ENCODE measurements around the gene PCDHGA8. TPM values are rescaled to one million over a fixed set of nuclear protein-coding genes. Genes with fewer than 3 reads are reported as not detected.
A peak's percentile ranks its signal among the peaks of the same experiment; 100 is the strongest.
"Not testable (repeated sequence)": the region's sequence is repeated elsewhere in the genome, so short reads cannot be mapped to it uniquely, and the experiment has no call there.

PCDHGA8 gene
- total RNA-seq, 1 donor from 2014 or later = 8.5 TPM

DNA sequence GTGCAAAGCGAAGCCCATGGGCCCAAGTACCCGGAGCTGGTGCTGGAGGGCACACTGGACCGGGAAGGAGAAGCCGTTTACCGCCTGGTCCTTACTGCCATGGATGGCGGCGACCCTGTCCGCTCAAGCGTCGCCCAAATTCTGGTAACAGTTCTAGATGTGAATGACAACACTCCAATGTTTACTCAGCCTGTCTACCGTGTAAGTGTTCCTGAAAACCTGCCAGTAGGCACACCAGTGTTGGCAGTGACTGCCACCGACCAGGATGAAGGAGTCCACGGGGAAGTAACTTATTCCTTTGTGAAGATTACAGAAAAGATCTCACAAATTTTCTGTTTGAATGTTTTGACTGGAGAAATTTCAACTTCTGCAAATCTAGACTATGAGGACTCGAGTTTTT is 17.8 kb upstream of the PCDHGA8 start:
- Histone ChIP-seq H3K36me3 (peaks cover 43% of the 10 kb centered on the region), H3K27me3 (ENCODE audit: low read depth) (no peaks in the 10 kb centered on the region), H3K4me1 (peaks cover 50% of the 10 kb centered on the region), H3K9me3 (replicated peaks) (peaks cover 98% of the 10 kb centered on the region), H3K27ac (replicated peaks) (no peak overlapping the region), H3K4me3 (peak overlapping the region; percentile 52)
- TF ChIP-seq, protein P1, sequence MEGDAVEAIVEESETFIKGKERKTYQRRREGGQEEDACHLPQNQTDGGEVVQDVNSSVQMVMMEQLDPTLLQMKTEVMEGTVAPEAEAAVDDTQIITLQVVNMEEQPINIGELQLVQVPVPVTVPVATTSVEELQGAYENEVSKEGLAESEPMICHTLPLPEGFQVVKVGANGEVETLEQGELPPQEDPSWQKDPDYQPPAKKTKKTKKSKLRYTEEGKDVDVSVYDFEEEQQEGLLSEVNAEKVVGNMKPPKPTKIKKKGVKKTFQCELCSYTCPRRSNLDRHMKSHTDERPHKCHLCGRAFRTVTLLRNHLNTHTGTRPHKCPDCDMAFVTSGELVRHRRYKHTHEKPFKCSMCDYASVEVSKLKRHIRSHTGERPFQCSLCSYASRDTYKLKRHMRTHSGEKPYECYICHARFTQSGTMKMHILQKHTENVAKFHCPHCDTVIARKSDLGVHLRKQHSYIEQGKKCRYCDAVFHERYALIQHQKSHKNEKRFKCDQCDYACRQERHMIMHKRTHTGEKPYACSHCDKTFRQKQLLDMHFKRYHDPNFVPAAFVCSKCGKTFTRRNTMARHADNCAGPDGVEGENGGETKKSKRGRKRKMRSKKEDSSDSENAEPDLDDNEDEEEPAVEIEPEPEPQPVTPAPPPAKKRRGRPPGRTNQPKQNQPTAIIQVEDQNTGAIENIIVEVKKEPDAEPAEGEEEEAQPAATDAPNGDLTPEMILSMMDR (IDR thresholded peaks at IDR 0.05; ENCODE audit: borderline replicate concordance) = no peak
- intact Hi-C loops (cut with micrococcal nuclease) = no loop called here
- no peak for DNase-seq

DNA sequence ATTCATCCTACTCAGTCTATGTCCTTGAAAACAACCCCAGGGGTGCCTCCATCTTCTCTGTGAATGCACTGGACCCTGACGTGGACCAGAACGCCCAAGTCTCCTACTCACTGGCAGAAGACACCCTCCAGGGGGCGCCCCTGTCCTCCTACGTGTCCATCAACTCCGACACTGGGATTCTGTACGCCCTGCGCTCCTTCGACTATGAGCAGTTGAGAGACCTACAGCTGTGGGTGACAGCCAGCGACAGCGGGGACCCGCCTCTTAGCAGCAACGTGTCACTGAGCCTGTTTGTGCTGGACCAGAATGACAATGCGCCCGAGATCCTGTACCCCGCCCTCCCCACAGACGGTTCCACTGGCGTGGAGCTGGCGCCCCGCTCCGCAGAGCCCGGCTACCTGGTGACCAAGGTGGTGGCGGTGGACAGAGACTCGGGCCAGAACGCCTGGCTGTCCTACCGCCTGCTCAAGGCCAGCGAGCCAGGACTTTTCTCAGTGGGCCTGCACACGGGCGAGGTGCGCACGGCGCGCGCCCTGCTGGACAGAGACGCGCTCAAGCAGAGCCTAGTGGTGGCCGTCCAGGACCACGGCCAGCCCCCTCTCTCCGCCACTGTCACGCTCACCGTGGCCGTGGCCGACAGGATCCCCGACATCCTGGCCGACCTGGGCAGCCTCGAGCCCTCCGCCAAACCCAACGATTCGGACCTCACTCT is 16.8 kb upstream of the PCDHGA8 start:
- DNase-seq; H3K27ac ChIP-seq (replicated peaks); H3K27me3 ChIP-seq (ENCODE audit: low read depth); intact Hi-C loops (cut with micrococcal nuclease); H3K4me3 ChIP-seq: not testable (repeated sequence)
- H3K36me3 ChIP-seq = peaks cover 48% of the 10 kb centered on the region
- peaks cover 45% of the 10 kb centered on the region for H3K4me1 ChIP-seq
- H3K9me3 ChIP-seq (replicated peaks) = peaks cover 98% of the 10 kb centered on the region

DNA sequence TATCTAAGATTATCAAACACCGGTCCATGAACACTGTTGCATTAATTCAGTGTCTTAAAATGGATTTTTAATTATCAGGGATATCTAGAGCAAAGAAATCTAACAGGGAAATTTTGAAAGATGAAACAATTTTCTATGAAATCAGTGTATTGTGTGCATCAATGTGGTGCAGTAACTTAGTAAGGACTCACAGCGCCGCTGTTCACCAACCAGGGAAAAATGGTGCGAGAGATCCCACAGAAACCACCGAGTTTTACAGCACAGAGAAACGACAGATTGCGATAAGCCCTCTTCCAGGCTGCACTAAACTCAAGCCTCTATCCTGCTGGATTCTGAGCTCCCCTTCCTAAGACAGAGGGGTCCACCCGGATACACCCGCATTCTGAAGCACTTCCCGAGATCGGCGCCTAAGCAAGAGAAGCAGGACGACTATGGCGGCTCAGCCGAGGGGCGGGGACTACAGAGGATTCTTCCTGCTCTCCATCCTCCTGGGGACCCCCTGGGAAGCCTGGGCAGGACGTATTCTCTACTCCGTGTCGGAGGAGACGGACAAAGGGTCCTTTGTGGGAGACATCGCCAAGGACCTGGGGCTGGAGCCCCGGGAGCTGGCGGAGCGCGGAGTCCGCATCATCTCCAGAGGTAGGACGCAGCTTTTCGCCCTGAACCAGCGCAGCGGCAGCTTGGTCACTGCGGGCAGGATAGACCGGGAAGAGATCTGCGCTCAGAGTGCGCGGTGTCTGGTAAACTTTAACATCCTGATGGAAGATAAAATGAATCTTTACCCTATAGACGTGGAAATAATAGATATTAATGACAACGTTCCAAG is 9.8 kb upstream of the PCDHGA8 start, which contains the start of gene PCDHGA7:
Gene PCDHGA7 (plus strand): TSS at position 274 of the 826 bp plus-strand sequence. CDS start 158 bp downstream, at position 432.
- Histone ChIP-seq H3K4me3 (peak within 1 kb of the TSS; percentile 51), H3K27me3 (ENCODE audit: low read depth) (no peaks in the 10 kb centered on the region), H3K27ac (replicated peaks) (peak within 1 kb of the TSS; percentile 13), H3K4me1 (peaks cover 4% of the 10 kb centered on the region), H3K9me3 (replicated peaks) (peaks cover 100% of the 10 kb centered on the region), H3K36me3 (peaks cover 38% of the 10 kb centered on the region)
- TF ChIP-seq, protein P1 (IDR thresholded peaks at IDR 0.05; ENCODE audit: borderline replicate concordance) = peak; percentile 47
- intact Hi-C loops (cut with micrococcal nuclease) = no loop called here
- no peak for DNase-seq

DNA sequence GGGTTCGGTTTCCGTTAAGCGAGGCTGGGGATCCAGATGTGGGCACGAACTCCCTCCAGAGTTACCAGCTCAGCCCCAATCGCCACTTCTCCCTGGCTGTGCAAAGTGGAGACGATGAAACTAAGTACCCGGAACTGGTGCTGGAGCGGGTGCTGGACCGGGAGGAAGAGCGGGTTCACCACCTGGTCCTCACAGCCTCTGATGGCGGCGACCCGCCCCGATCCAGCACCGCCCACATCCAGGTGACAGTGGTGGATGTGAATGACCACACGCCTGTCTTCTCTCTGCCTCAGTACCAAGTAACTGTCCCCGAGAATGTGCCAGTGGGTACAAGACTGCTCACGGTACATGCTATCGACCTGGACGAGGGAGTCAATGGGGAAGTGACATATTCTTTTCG is 9.1 kb upstream of the PCDHGA8 start:
- H3K9me3 ChIP-seq (replicated peaks) = peaks cover 96% of the 10 kb centered on the region
- H3K4me3 ChIP-seq = peak overlapping the region; percentile 51
- TF ChIP-seq, protein P1 (IDR thresholded peaks at IDR 0.05; ENCODE audit: borderline replicate concordance) = no peak
- no peak for DNase-seq
- intact Hi-C loops (cut with micrococcal nuclease) = no loop called here
- peaks cover 7% of the 10 kb centered on the region for H3K4me1 ChIP-seq
- H3K27me3 ChIP-seq (ENCODE audit: low read depth) = no peaks in the 10 kb centered on the region
- H3K36me3 ChIP-seq = peaks cover 33% of the 10 kb centered on the region
- H3K27ac ChIP-seq (replicated peaks) = no peak overlapping the region

DNA sequence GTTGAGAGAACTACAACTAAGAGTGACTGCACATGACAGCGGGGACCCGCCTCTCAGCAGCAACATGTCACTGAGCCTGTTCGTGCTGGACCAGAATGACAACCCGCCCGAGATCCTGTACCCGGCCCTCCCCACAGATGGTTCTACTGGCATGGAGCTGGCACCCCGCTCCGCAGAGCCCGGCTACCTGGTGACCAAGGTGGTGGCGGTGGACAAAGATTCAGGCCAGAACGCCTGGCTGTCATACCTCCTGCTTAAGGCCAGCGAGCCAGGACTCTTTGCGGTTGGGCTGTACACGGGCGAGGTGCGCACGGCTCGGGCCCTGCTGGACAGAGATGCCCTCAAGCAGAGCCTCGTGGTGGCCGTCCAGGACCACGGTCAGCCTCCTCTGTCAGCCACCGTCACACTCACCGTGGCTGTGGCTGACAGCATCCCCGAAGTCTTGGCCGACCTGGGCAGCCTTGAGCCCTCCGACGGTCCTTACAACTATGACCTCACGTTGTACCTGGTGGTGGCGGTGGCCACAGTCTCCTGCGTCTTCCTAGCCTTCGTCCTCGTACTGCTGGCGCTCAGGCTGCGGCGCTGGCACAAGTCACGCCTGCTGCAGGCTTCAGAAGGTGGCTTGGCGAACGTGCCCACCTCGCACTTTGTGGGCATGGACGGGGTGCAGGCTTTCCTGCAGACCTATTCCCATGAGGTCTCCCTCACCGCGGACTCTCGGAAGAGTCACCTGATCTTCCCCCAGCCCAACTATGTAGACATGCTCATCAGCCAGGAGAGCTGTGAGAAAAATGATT is 7.8 kb upstream of the PCDHGA8 start:
- TF ChIP-seq, protein P1 (IDR thresholded peaks at IDR 0.05; ENCODE audit: borderline replicate concordance) = no peak
- intact Hi-C loops (cut with micrococcal nuclease) = no loop called here
- Histone ChIP-seq H3K27me3 (ENCODE audit: low read depth) (no peaks in the 10 kb centered on the region), H3K9me3 (replicated peaks) (peaks cover 96% of the 10 kb centered on the region), H3K27ac (replicated peaks) (no peak overlapping the region), H3K4me1 (peaks cover 11% of the 10 kb centered on the region), H3K4me3 (no peak overlapping the region), H3K36me3 (peaks cover 38% of the 10 kb centered on the region)
- no peak for DNase-seq

All from left ventricle myocardium inferior (tissue), 1 donor.